ENCODE measurements around the gene APEX2.
"Not testable (repeated sequence)": the region's sequence is repeated elsewhere in the genome, so short reads cannot be mapped to it uniquely, and the experiment has no call there.

APEX2 gene

GRCh38 chrX:55011294-55011693, 11.1 kb downstream of the APEX2 start:
- no peak for DNase-seq (ENCODE audit: low read depth in 2 of 2)

GRCh38 chrX:55014897-55015299, 14.7 kb downstream of the APEX2 start:
- DNase-seq (ENCODE audit: low read depth in 2 of 2): no peak

- DNase-seq (ENCODE audit: low read depth in 2 of 2): no peak
Measured at GRCh38 chrX:55026143-55026542, 26.0 kb downstream of the APEX2 start.

GRCh38 chrX:55026840-55027239, 26.7 kb downstream of the APEX2 start:
- no peak for DNase-seq (ENCODE audit: low read depth in 2 of 2)

GRCh38 chrX:55028040-55028439, 27.9 kb downstream of the APEX2 start:
- DNase-seq (ENCODE audit: low read depth in 2 of 2): no peak

GRCh38 chrX:55028611-55029010, 28.4 kb downstream of the APEX2 start:
- DNase-seq (ENCODE audit: low read depth in 2 of 2): no peak

GRCh38 chrX:55029291-55029690, 29.1 kb downstream of the APEX2 start:
- no peak for DNase-seq (ENCODE audit: low read depth in 2 of 2)

GRCh38 chrX:55030271-55031205, 30.4 kb downstream of the APEX2 start, which contains the start of gene ALAS2:
Gene ALAS2 (minus strand): TSS chrX:55030977. CDS start chrX:55026000, 4,977 bp downstream.
- no peak for DNase-seq (ENCODE audit: low read depth in 2 of 2)

- no peak for DNase-seq (ENCODE audit: low read depth in 2 of 2)
Measured at GRCh38 chrX:55033429-55033828, 33.3 kb downstream of the APEX2 start.

- DNase-seq (ENCODE audit: low read depth in 2 of 2): no peak
Measured at GRCh38 chrX:55039471-55039870, 39.3 kb downstream of the APEX2 start.

GRCh38 chrX:55041514-55041913, 41.4 kb downstream of the APEX2 start:
- DNase-seq (ENCODE audit: low read depth in 2 of 2): no peak

GRCh38 chrX:55050599-55050998, 50.4 kb downstream of the APEX2 start:
- not testable (repeated sequence) for DNase-seq (ENCODE audit: low read depth in 2 of 2)

GRCh38 chrX:55056820-55057674, 56.9 kb downstream of the APEX2 start:
- no peak for DNase-seq (ENCODE audit: low read depth in 2 of 2)

GRCh38 chrX:55057675-55058249, 57.6 kb downstream of the APEX2 start:
- no peak for DNase-seq (ENCODE audit: low read depth in 2 of 2)
